ENCODE data around the gene SLC17A5.
"Not testable (repeated sequence)": the region's sequence is repeated elsewhere in the genome, so short reads cannot be mapped to it uniquely, and the experiment has no call there.

The SLC17A5 gene

DNA sequence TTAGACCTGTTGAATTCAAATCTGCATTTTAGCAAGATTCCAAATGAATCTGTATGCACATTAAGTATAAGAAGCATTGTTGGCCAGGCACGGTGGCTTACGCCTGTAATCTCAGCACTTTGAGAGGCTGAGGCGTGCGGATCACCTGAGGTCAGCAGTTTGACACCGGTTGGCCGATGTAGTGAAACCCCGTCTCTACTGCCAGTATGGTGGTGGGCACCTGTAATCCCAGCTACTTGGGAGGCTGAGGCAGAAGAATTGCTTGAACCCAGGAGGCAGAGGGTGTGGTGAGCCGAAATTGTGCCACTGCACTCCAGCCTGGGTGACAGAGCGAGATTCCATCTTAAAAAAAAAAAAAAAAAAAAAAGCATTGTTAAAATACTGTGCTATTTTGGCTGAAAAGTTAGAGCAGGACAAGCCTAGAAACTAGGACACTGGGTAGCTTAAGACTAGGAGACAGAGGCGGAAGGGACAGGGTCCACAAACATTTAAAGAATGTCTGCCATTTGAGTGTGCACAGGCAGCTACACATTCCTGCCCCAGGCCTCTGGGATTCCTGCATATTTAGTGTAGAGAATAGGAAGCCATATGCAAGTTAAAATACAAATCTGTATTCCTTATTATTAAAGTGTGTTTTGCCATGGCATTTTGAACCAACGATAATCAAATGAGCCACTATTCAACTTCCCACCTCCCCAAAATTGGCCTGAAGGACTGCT is 87.9 kb downstream of the SLC17A5 start:
- DNase-seq, result peak; percentile 91

DNA sequence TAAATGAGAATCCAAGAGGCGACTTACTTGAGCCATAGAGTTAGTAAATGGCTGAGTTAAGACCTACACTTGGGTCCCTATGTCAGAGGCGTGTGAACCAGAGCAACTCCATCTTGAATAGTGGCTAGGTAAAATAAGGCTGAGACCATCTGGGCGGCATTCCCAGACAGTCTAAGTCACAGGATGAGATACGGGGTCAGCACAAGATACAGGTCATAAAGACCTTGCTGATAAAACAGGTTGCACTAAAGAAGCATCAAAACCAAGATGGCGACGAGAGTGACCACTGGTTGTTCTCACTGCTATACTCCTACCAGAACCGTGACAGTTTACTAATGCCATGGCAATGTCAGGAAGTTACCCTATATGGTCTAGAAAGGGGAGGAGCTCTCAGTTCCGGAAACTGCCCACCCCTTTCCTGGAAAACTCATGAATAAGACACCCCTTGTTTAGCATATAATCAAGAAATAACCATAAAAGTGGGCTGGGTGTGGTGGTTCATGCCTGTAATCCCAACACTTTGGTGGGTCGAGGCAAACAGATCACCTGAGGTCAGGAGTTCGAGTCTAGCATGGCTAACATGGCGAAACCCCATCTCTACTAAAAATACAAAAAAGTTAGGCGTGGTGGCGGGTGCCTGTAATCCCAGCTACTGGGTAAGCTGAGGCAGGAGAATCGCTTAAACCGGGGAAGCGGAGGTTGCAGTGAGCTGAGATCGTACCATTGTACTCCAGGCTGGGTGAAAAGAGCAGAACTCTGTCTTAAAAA is 89.0 kb downstream of the SLC17A5 start:
- DNase-seq, result no peak

DNA sequence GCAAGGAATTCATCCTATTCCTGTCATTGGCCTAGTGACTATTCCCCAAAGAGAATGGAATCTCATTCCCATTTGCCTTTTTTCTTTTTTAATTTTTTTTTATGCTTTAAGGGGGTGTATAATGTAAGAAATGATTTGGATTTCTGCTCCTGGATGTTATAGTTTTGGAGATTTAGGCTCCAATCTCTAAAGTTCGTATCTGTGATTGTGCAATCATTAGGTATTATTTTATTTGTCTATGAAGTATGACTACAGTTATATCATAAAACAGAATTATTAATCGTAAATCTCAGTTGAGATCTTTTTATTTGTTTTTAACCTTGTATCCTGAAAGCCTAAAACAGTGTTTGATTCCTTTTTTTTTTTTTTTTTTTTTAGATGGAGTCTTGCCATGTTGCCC is 91.2 kb downstream of the SLC17A5 start:
- no peak for DNase-seq

DNA sequence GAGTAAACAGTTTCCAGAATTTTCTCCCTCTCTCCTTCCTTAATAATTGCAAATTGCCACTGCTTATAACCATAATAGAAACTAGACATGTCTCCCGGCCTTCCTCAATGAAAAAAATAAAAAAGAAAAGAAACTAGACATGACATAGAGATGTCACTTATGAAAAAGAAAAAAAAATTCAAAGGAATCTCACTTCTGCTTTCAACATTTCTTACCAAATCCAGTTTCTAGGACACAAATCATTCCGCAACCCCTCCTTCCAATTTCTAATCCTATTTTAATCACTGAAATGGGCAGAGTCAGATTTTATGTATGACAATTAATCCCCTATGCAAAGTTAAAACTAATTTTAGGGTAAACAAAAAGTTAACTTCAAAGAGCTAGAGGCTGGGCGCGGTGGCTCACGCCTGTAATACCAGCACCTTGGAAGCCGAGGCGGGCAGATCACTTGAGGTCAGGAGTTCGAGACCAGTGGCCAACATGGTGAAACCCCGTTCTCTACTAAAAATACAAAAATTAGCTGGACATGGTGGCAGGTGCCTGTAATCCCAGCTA is 92.9 kb downstream of the SLC17A5 start:
- DNase-seq, result no peak

DNA sequence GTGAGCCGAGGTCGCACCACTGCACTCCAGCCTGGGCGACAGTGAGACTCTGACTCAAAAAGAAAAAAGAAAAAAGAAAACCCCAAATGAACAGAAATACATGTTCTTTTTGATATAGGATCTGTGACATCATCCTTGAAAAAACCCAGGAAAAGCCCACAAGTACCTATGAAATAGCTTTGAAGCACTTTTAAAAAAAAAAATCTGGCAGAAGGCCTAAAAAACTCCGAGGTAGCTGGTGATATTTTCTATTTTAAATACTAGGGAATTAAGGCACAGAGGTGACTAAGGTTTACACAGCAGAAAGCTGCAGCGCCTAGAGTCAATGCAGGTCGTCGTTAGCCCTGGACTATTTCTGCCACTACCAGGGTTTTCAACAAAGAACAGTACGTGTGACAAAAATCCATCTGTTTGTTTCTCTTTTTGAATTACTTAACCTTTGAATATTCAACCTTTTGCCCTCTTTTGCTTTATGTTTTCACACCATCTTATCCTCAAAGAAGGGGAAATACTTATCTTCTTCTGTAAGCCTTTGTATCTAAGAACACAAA is 93.5 kb downstream of the SLC17A5 start:
- DNase-seq, result no peak

DNA sequence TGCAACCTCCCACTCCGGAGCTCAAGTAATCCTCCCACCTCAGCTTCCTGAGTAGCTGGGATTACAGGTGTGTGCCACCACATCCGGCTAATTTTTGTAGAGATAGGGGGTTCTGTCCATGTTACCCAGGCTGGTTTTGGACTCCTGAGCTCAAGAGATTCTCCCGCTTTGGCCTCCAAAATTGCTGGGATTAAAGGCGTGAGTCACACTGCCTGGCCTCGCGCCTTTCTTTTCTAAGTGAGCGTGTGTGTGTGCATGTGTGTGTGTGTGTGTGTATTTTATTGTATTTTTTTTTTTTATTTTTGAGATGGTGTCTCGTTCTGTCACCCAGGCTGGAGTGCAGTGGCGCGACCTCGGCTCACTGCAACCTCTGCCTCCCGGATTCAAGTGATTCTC is 94.4 kb downstream of the SLC17A5 start:
- not testable (repeated sequence) for DNase-seq

DNA sequence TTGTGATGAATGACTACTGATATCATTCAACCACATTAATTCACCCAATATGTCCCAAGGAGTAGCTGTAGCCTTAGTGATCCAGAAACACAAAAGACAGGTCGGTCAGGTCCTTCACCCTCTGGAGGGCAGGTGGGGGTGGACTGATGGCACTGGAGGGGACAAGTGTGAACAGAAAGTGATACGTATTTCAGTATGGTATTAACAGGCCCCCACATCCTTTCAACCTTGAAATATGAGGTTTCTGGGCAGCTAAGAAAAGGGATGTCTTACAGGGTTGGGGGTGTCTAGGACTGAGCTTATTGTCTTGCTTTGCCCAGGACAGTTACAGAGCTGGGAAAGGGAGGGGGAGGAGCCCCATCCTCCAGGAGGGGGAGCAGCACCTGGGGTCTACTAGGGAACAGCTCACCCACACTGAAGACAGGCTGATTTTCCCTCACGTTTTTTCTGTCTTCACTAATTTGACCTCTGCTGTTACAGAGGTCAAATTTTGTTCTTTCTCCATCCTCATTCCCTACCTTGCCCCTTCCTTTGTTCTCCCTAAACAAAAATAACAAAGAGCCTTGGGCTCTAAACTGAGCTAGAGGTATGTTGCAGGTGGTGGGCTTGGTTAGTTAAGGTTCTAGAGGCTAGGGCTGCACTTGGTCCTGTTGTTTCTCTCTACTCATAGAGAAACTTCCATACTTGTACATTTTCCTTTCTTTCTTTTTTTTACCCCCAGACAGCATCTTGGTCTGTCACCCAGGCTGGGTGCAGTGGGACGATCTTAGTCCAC is 95.0 kb downstream of the SLC17A5 start:
- no peak for DNase-seq

DNA sequence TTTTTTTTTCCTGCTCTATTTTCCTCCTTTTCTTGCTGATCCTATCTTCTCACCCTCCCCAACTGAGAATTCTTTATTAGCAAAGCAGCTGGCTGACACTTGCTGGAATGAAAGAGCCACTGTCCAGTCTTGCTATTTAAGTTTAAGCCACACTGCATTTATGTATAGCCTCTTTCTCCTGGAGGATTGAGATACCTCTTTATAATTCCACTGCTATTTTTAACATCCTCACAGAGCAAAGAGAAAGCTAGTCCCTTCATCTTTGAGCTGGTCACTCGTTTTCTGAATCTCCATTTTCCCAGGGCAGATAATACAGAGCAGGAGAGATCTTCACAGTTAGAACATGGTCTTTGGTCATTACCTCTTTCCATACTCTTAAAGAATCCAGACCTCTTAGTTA is 97.0 kb downstream of the SLC17A5 start:
- DNase-seq, result no peak

DNA sequence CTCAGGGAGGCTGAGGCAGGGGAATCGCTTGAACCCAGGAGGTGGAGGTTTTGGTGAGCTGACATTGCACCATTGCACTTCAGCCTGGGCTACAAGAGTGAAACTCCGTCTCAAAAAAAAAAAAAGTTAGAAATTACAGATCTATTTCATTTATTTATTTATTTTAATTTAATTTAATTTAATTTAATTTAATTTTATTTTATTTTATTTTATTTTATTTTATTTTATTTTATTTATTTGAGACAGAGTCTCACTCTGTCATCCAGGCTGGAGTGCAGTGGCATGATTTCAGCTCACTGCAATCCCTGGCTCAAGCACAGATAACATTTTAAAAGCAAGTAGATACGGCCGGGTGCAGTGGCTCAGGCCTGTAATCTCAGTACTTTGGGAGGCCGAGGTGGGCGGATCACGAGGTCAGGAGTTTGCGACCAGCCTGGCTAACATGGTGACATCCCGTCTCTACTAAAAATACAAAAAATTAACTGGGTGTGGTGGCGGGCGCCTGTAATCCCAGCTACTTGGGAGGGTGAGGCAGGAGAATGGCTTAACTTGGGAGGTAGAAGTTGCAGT is 98.3 kb downstream of the SLC17A5 start:
- not testable (repeated sequence) for DNase-seq

DNA sequence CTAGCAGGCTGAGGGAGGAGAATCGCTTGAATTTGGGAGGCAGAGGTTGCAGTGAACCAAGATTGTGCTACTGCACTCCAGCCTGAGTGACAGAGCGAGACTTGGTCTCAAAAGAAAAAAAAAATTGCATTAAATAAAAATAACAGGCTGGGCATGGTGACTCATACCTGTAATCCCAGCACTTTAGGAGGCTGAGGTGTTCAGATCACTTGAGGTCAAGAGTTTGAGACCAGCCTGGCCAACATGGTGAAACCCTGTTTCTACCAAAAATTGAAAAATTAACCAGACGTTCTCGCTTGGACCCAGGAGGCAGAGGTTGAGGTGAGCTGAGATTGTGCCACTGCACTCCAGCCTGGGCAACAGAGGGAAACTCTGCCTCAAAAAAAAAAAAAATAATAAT is 102.7 kb downstream of the SLC17A5 start:
- DNase-seq, result not testable (repeated sequence)

DNA sequence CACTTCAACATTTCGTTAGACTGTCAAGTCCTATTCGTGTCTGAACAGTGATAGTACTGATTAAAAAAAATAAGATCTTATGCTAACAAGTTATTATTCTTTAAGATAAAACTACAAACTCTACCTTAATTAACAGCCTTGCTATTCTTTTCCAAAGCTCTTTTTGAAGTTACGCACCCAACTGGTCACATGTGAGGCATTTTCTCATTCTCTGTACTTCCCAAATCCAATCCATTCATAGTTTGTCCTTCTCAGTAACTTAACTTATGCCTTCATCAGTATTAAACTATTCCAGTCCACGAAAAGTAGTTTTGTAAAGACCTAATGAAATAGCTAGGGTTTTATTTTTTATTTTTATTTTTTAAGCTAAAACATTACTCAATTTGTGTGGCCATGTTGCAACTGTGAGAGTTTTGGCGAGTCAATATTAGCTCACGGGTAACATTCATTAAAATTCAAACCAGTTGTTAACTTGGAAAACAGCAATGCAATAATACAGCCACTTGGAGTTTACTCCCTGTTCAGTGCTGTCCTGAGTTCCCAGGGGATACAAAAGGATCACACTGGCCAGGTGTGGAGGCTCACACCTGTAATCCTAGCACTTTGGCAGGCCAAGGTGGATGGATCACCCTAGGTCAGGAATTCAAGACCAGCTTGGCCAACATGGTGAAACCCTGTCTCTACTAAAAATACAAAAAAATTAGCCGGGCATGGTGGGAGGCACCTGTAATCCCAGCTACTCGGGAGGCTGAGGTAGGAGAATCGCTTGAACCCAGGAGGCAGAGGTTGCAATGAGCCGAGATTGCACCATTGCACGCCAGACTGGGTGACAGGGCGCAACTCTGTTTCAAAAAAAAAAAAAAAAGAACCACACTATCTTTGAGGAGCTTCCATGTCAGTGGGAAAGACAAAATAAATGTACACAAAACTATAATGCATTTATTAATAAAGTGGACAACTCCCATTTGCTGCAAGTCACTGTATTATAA is 105.0 kb downstream of the SLC17A5 start:
- no peak for DNase-seq

DNA sequence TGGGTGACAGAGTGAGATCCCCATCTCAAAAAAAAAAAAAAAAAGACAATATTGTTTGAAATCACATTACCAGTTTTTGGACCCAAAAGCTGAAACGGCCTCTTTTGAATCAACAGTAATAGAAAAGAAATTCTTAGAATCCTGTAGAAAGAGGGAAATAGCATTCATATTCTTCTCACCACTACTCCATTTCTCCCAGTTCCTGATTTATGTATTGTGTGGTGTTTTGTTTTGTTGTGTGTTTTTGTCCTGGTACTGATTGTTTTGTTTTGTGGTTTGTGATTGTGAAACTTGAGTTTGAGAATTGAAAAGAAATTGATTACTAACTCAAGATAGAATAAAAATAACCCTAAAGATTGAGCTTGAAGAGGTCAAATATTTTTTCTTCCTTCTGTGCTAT is 106.8 kb downstream of the SLC17A5 start:
- no peak for DNase-seq

Measured in fibroblast of skin of back (primary cell).